HG03064 (cell line): ENCODE results near the gene NRROS.
"Not testable (repeated sequence)": the region's sequence is repeated elsewhere in the genome, so short reads cannot be mapped to it uniquely, and the experiment has no call there.

Experiments used
- ATAC-seq: cut with Tn5 transposase; IDR thresholded peaks from one replicate; pipeline ENCODE4 v1.9.1; 2021; ENCODE audit warnings: low read depth; ENCODE audit not compliant: unreplicated experiment

NRROS gene

DNA sequence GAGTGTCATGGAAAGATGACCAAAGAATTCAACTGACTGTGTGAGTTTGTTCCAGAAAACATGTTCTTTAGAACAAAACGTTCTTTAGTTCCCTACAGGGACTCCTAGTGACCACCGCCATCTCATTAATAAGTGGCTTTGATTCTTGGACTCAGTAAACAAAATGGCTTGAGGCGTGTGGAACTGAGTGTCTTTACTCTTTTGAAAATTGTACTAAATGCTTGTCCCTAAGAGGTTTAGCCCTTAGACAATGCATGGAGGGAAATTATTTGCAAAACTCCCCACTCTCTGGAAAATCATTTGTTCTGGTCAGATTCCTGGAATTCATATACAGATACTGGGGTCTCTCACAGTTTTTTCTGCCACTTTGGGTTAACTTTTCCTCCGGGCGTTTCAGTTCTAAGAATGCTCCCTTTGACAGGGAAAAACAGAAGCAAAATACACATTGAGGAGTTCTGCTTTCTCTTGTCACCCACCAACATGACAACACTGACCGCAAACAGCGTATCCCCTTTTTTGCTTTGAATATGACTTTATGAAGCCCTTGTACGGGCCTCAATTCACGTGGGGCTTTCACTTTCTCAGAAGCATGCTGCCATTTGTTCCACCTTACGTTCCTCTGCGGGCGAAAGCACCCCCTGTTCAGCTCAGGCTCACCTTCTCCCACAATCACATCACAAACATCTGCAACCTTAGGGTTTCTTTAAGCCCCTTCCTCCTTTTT is 15.3 kb upstream of the NRROS start:
- ATAC-seq, result no peak

DNA sequence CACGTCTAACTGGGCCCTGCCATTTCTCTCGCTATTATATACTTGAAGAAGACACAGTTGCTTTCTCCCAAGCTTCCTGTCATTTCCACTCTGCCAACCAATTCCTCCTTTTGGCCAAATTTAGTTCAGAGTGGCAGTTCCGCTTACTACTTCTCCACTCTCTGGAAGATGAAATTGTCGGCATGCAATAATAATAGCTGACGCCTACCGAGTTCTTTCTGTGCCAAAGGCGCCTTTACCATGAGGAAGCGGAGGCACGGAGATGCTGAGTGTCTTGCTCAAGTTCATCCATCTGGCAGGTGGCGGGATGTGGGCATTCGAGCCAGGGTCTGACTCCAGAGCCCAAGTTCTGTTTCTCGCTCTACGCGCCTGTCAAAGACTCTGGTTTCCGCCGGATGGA is 14.6 kb upstream of the NRROS start:
- no peak for ATAC-seq

- no peak for ATAC-seq
Observed at GRCh38 chr3:196625331-196625730, 14.2 kb upstream of the NRROS start.

DNA sequence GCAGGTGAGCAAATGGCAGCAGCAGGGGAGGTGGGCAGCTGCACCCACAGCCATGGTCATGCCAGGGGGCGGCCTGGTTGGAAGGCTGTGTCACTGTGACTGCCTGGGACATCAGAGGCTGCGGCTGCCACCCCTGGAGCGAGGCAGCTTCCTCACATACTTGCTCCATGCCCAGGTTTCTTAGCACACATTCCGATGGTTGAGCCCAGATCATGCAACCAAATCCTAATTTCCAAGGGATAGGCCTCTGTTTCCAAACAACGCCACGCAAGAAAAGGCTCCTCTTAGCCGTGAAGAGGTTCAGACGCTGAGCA is 11.6 kb upstream of the NRROS start:
- ATAC-seq, result no peak

DNA sequence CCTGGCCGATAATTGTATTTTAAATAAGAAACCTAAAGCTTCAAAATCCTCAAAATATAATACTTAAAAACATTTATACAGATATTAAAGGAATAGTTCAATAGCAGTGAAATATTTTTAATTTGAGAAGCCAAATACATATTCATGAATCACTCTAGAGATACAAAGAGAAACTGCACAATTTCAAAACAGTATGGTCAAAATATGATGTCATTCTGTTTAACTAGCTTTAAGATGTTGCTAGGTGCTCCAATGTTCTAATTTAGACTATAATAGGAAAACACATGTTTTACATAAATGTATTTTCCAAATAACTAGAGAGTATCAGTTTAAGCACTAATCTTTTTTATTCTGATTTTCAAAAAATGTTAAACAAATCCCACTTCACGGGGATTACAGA is 10.3 kb upstream of the NRROS start:
- no peak for ATAC-seq

DNA sequence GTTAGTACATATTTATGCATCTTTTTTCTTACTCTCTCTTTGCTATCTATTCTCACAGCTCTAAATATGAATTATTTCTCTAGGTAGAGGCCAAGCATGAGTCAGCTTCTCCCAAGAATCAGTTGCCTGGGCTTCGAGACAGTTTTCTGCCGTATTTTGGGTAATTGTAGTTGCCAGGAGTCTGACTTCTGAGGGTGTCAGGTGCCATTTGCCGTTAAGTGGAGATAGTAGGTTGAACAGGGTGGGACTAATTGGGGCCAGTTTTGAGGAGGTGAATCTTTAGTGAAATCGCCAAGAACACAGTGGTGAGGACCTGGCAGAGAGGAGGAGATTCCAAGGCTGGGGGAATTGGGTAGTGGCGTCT is 7.8 kb upstream of the NRROS start:
- ATAC-seq, result no peak

- peak; percentile 56 for ATAC-seq
Observed at GRCh38 chr3:196632046-196632751, 7.3 kb upstream of the NRROS start.

GRCh38 chr3:196633555-196634151 is 5.8 kb upstream of the NRROS start:
- no peak for ATAC-seq

GRCh38 chr3:196634224-196634623 is 5.3 kb upstream of the NRROS start:
- ATAC-seq, result no peak

GRCh38 chr3:196634829-196635228 is 4.7 kb upstream of the NRROS start:
- ATAC-seq, result no peak

- no peak for ATAC-seq
Observed at GRCh38 chr3:196636369-196637349, 2.8 kb upstream of the NRROS start.

GRCh38 chr3:196637941-196638340 is 1.6 kb upstream of the NRROS start:
- not testable (repeated sequence) for ATAC-seq

- ATAC-seq, result peak; percentile 0
Observed at GRCh38 chr3:196638861-196639482, 522 bp upstream of the NRROS start.

DNA sequence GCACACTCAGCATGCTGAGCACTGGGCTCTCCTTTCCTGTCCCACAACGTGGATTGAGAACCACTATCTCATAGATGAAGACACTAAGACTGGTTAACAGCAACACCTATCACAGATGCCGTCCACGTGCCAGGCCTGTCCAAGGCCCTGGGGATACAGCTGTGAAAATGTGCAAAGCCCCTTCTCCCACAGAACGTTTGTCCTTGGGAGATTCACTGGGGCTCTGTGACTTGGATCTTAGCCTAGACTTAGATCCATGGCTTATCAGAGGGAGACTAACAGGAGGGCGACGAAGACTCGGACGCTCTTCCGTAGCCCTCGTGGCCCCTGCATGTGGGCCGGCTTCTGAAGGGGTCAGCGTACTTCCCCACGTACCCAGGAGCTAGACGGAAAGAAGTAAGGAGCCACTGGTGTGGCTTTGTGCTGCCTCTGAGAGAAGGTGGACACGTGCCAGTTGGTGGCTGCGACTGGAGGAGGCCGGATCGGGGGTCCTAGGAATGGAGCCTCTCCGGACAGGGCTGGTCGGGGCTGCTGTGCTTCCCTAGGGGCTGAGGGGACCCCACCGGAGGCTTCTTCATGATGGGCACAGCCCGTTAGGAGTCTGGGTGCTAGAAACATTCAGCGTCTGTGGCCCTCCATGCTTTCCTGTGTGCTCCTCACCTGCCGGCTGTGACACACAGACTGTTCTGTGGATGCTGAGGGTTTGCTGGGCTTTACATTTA is 964 bp downstream of the NRROS start:
- ATAC-seq, result no peak

- ATAC-seq, result no peak
Observed at GRCh38 chr3:196641333-196642054, 2.0 kb downstream of the NRROS start.

DNA sequence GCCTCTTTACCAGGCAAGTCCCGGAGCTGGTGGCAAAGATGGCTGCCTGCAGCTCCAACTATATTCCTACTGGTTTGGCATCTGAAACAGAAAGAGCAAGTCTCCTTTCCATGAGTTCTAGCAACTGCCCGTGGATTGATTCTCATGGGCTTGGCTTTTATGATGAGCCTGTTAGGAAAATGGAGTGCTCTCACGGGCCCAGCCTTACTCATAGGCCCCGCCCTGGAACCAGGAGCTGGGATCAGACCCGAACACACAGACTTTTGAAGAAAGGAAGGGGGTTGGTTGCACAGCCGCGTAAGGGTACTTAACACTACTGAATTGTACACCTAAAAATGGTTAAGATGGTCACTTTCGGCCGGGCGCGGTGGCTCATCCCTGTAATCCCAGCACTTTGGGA is 2.9 kb downstream of the NRROS start:
- ATAC-seq, result no peak

DNA sequence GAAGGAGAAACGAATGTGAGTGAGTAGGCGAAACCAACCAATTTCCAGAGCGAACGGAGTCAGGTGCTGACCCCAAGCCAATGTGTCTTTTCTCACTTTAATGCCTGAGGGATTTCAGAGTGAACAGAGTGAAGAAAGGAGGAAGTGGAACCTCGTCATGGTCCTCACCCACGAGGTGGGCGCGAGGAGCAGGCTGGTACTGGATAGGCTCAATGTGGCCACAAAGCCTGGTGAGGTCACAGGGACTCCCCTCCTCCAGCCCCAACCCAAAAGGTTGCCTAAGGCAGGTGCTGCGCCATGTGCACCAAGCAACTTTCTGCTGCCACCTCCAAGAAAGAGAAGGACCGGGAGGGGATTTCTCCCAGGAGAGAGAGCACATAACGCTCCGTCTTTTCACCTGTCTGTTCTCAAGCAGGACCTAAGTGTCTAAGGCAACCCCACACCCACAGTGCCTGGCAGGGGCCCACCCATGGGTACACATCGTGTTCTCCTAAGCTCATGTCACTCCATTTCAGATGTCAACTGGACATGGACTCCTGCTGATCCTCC is 3.8 kb downstream of the NRROS start:
- peak; percentile 67 for ATAC-seq

DNA sequence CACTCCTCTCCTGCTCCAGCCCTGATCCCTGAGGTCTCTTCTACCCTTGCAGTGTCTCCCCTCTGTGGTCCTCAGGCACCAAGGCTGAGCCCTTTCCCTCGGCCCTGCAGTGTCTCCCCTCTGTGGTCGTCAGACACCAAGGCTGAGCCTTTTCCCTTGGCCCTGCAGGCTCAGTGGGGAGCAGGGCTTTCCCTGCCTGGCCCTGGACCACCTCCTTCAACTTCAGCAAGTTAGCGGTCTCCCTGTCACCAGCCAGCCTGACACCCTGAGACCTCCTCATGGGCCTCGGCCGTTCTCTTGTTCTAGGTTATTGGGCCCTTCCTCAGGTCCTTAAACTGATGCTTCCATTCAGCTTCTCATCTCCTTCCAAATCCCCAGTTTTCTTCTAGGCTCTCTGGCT is 4.3 kb downstream of the NRROS start:
- no peak for ATAC-seq

DNA sequence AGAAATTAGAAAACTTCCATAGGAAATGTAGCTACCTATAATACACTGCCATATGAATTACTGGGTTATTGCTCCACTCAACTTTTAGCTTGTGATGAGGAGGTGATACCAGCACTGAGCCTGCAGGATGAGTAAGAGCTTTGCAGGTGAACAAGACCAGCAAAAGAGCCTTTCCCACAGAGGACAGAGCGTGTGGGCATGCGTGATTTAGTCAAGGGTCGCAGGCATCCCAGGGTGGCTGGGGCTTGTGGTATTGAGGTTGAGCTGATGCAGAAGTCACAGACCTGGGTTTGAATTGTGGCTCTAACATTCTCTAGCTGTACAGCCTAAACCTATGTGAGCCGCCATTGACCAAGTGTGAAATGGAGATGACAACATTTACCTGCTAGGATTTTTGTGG is 5.6 kb downstream of the NRROS start:
- no peak for ATAC-seq
